GM12878 (cell line): ENCODE measurements around the gene RBM4. TPM values are rescaled to one million over a fixed set of nuclear protein-coding genes. Genes with fewer than 3 reads are reported as not detected.
A peak's percentile ranks its signal among the peaks of the same experiment; 100 is the strongest.

ENCODE experiments used
- BACH1 ChIP-seq: fragments of 450-650 bp; IDR thresholded peaks from 2 replicates; pipeline ENCODE4 v1.6.1; 2017; ENCODE audit warnings: mild to moderate bottlenecking, borderline replicate concordance
- CBX5 ChIP-seq: sonication (generic); IDR thresholded peaks from 2 replicates; pipeline ENCODE4 v1.6.1; 2016; ENCODE audit warnings: low read depth, moderate library complexity, mild to moderate bottlenecking, inconsistent platforms
- CREB1 ChIP-seq: IDR thresholded peaks from 2 replicates; pipeline ENCODE4 v1.6.1; 2012; ENCODE audit warnings: low read depth, mild to moderate bottlenecking, inconsistent platforms
- MEF2B ChIP-seq: fragments of 450-650 bp; IDR thresholded peaks from 2 replicates; pipeline ENCODE4 v1.6.1; 2018; ENCODE audit warnings: mild to moderate bottlenecking, moderate library complexity; ENCODE audit not compliant: partially characterized antibody, poor library complexity, severe bottlenecking
- MTA2 ChIP-seq: fragments of 450-650 bp; IDR thresholded peaks from 2 replicates; pipeline ENCODE4 v1.6.1; 2016; ENCODE audit warnings: low read depth, mild to moderate bottlenecking, moderate library complexity
- NBN ChIP-seq: fragments of 450-650 bp; IDR thresholded peaks from 2 replicates; pipeline ENCODE4 v1.6.1; 2016
- NFYA ChIP-seq: IDR thresholded peaks from 2 replicates; pipeline ENCODE4 v1.6.1; 2011; ENCODE audit warnings: low read depth, mild to moderate bottlenecking, low read length, improper control_type of control experiment, borderline replicate concordance
- NFYB ChIP-seq: IDR thresholded peaks from 2 replicates; pipeline ENCODE4 v1.6.1; 2011; ENCODE audit warnings: low read depth, mild to moderate bottlenecking, low read length, improper control_type of control experiment, moderate library complexity; ENCODE audit not compliant: insufficient read depth
- PML ChIP-seq: IDR thresholded peaks from 2 replicates; pipeline ENCODE4 v1.6.1; 2012; ENCODE audit warnings: low read length, inconsistent platforms
- POLR2A ChIP-seq: IDR thresholded peaks from 2 replicates; pipeline ENCODE4 v1.6.1; 2011; ENCODE audit warnings: low read depth, mild to moderate bottlenecking, low read length
- POU2F2 ChIP-seq: IDR thresholded peaks from 3 replicates; pipeline ENCODE4 v1.6.1; 2011; ENCODE audit warnings: low read depth, mild to moderate bottlenecking, low read length, borderline replicate concordance
- RCOR1 ChIP-seq: conservative IDR thresholded peaks from 2 replicates; pipeline ENCODE4 v1.6.1; 2012; ENCODE audit warnings: low read depth, low read length, improper control_type of control experiment
- RELA ChIP-seq: fragments of 450-650 bp; IDR thresholded peaks from 2 replicates; pipeline ENCODE4 v1.8.0; 2014; ENCODE audit warnings: borderline replicate concordance; ENCODE audit not compliant: partially characterized antibody
- RFX5 ChIP-seq: IDR thresholded peaks from 2 replicates; pipeline ENCODE4 v1.6.1; 2011; ENCODE audit warnings: low read depth, low read length, improper control_type of control experiment
- STAT1 ChIP-seq: fragments of 450-650 bp; conservative IDR thresholded peaks from 2 replicates; pipeline ENCODE4 v1.6.1; 2014; ENCODE audit warnings: antibody characterized with exemption, mild to moderate bottlenecking
- TCF3 ChIP-seq: IDR thresholded peaks from 2 replicates; pipeline ENCODE4 v1.6.1; 2012; ENCODE audit warnings: low read depth, mild to moderate bottlenecking, low read length, borderline replicate concordance; ENCODE audit not compliant: insufficient read depth
- ZZZ3 ChIP-seq: IDR thresholded peaks from 2 replicates; pipeline ENCODE4 v1.6.1; 2011; ENCODE audit warnings: low read depth; ENCODE audit not compliant: control insufficient read depth, insufficient read length
- polyA plus RNA-seq, 11 experiments: library from polyadenylated mRNA; depleted of rRNA in 4 of 11; unstranded in 6 of 11; stranded (reverse) in 5 of 11; fragments of >200 nt; fragmentation: Nextera tagmentation in 4 of 11; fragmentation: Illumina TruSeq in 1 of 11; extraction: Ambion mirVana in 4 of 11; extraction: Trizol in 1 of 11; gene quantifications; 1 replicate in 1 of 11; 2 replicates in 10 of 11; pipeline versions ENCODE4 v1.2.1 to v1.2.3, GENCODE V29; 2011 to 2016; ENCODE audit warnings: inconsistent platforms in 2 of 11, missing spikeins in 2 of 11, low read depth in 1 of 11
- total RNA-seq, 4 experiments: library from RNA; depleted of rRNA in 3 of 4; stranded (reverse); fragments of >200 nt in 3 of 4; fragmentation: Illumina TruSeq in 1 of 4; extraction: Trizol in 1 of 4; gene quantifications; 2 replicates each; pipeline versions ENCODE4 v1.2.1 to v1.2.3, GENCODE V29; 2013 to 2021
- TF ChIP-seq, protein P1 (sequence below): IDR thresholded peaks from 2 replicates; pipeline ENCODE4 v1.6.1; 2012; ENCODE audit warnings: mild to moderate bottlenecking, low read depth, low read length
- TF ChIP-seq, protein P2 (sequence below), 3 experiments: IDR thresholded peaks in 2 of 3; conservative IDR thresholded peaks in 1 of 3; 2 replicates each; pipeline ENCODE4 v1.5.1; 2011; ENCODE audit warnings: low read depth in 3 of 3, low read length in 3 of 3, mild to moderate bottlenecking in 3 of 3, control low read depth in 2 of 3, moderate library complexity in 2 of 3, inconsistent platforms in 1 of 3, mixed read lengths in 1 of 3; ENCODE audit not compliant: control insufficient read depth in 2 of 3, insufficient read depth in 1 of 3; ENCODE audit errors: extremely low read depth in 1 of 3
- TF ChIP-seq, protein P3 (sequence below): fragments of 450-650 bp; IDR thresholded peaks from 2 replicates; pipeline ENCODE4 v1.6.1; 2017; ENCODE audit warnings: borderline replicate concordance

The RBM4 gene
- total and polyA plus RNA-seq, 10 of the 15 experiments (the other 5 are each of a cell fraction or from before 2014, with no cell fraction given) = 105 to 224 (median 138) TPM

DNA sequence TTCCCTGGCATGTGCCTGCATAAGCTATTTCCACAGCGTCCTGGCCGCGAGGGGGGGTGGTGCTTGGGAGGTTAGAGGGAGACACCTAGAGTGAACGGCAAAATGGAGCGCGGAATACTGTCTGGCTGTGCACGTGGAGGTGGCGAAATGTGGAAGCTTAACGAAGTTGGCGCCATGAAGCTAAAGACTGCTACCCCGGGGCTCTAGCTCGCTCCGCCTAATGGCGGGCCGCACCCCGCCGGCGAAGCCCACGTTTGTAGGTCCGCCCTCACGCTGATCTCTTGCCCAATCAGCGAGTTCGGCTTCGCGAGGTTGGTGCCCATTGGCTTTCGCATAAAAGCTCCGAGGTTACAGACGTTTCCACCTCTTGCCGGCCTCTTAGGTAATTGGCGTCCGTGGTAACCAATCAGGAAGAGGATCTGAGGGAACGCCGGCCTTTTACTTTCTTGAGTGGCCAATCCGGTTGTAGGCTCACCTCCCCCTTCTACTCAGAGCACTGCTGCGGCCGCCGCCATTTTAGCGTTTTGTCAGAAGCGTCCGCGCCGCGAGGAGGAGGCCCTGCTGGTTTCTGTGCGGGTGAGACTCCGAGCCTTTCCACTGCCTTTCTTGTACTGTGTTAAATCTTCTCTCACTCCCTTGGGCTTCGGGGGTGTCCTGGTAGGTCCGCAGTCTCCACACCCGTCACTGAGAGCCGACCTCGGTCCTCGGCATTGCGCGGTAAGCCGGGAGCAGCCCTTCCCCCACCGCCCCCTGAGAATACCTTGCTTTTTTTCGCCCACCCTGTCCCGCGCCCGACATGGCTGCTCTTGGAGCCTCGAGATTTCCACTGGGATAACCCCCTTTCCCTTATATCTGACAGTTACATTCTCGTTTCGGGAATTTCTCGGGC lies at the start of gene RBM4 (continued):
- TF ChIP-seq, protein P1, sequence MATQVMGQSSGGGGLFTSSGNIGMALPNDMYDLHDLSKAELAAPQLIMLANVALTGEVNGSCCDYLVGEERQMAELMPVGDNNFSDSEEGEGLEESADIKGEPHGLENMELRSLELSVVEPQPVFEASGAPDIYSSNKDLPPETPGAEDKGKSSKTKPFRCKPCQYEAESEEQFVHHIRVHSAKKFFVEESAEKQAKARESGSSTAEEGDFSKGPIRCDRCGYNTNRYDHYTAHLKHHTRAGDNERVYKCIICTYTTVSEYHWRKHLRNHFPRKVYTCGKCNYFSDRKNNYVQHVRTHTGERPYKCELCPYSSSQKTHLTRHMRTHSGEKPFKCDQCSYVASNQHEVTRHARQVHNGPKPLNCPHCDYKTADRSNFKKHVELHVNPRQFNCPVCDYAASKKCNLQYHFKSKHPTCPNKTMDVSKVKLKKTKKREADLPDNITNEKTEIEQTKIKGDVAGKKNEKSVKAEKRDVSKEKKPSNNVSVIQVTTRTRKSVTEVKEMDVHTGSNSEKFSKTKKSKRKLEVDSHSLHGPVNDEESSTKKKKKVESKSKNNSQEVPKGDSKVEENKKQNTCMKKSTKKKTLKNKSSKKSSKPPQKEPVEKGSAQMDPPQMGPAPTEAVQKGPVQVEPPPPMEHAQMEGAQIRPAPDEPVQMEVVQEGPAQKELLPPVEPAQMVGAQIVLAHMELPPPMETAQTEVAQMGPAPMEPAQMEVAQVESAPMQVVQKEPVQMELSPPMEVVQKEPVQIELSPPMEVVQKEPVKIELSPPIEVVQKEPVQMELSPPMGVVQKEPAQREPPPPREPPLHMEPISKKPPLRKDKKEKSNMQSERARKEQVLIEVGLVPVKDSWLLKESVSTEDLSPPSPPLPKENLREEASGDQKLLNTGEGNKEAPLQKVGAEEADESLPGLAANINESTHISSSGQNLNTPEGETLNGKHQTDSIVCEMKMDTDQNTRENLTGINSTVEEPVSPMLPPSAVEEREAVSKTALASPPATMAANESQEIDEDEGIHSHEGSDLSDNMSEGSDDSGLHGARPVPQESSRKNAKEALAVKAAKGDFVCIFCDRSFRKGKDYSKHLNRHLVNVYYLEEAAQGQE = no peak
- TF ChIP-seq, protein P2, sequence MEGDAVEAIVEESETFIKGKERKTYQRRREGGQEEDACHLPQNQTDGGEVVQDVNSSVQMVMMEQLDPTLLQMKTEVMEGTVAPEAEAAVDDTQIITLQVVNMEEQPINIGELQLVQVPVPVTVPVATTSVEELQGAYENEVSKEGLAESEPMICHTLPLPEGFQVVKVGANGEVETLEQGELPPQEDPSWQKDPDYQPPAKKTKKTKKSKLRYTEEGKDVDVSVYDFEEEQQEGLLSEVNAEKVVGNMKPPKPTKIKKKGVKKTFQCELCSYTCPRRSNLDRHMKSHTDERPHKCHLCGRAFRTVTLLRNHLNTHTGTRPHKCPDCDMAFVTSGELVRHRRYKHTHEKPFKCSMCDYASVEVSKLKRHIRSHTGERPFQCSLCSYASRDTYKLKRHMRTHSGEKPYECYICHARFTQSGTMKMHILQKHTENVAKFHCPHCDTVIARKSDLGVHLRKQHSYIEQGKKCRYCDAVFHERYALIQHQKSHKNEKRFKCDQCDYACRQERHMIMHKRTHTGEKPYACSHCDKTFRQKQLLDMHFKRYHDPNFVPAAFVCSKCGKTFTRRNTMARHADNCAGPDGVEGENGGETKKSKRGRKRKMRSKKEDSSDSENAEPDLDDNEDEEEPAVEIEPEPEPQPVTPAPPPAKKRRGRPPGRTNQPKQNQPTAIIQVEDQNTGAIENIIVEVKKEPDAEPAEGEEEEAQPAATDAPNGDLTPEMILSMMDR (IDR thresholded peaks at IDR 0.05 in 2 of 3, conservative IDR thresholded peaks at IDR 0.05 in 1 of 3; ENCODE audit: control insufficient read depth in 2 of 3, extremely low read depth in 1 of 3, insufficient read depth in 1 of 3, low read depth in 3 of 3, low read length in 3 of 3) = peak in 2 of 3 experiments; percentile 4 to 10; a peak in 1 of 6 replicates
- TF ChIP-seq POU2F2 = peak; percentile 84; the same call in 2 of the 3 replicates
- TF ChIP-seq CBX5 = 0 out of 2 replicates have a peak, but pooled peaks have one; percentile 39
- peak; percentile 13 for TF ChIP-seq RELA
- peak; percentile 19 for TF ChIP-seq BACH1
- TF ChIP-seq POLR2A = peak; percentile 93
- 0 out of 2 replicates have a peak, but pooled peaks have one; percentile 36 for TF ChIP-seq STAT1
- TF ChIP-seq NFYB = peak; percentile 98
- peak; percentile 74; the same call in 1 of the 2 replicates for TF ChIP-seq CREB1
- peak; percentile 63 for TF ChIP-seq NBN
- peak; percentile 95 for TF ChIP-seq MEF2B
- TF ChIP-seq MTA2 = 0 out of 2 replicates have a peak, but pooled peaks have one; percentile 33
- peak; percentile 90 for TF ChIP-seq NFYA
- TF ChIP-seq, protein P3, sequence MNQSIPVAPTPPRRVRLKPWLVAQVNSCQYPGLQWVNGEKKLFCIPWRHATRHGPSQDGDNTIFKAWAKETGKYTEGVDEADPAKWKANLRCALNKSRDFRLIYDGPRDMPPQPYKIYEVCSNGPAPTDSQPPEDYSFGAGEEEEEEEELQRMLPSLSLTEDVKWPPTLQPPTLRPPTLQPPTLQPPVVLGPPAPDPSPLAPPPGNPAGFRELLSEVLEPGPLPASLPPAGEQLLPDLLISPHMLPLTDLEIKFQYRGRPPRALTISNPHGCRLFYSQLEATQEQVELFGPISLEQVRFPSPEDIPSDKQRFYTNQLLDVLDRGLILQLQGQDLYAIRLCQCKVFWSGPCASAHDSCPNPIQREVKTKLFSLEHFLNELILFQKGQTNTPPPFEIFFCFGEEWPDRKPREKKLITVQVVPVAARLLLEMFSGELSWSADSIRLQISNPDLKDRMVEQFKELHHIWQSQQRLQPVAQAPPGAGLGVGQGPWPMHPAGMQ = no peak
- TF ChIP-seq PML = peak; percentile 94
- peak; percentile 38; the same call in 1 of the 2 replicates for TF ChIP-seq TCF3
- peak; percentile 38; the same call in 1 of the 2 replicates for TF ChIP-seq RFX5
- TF ChIP-seq RCOR1 = 0 out of 2 replicates have a peak, but pooled peaks have one; percentile 11
- TF ChIP-seq ZZZ3 = no peak
